GM21717 (cell line): ENCODE data around the gene PRKAR1B.

Experiments used
- ATAC-seq: cut with Tn5 transposase; IDR thresholded peaks from one replicate; pipeline ENCODE4 v1.9.1; 2021; ENCODE audit warnings: mild to moderate bottlenecking, moderate library complexity; ENCODE audit not compliant: unreplicated experiment

The PRKAR1B gene

GRCh38 chr7:501526-501925 lies 225.6 kb downstream of the PRKAR1B start:
- ATAC-seq, result no peak

GRCh38 chr7:500521-501420 lies 226.3 kb downstream of the PRKAR1B start:
- ATAC-seq, result no peak

DNA sequence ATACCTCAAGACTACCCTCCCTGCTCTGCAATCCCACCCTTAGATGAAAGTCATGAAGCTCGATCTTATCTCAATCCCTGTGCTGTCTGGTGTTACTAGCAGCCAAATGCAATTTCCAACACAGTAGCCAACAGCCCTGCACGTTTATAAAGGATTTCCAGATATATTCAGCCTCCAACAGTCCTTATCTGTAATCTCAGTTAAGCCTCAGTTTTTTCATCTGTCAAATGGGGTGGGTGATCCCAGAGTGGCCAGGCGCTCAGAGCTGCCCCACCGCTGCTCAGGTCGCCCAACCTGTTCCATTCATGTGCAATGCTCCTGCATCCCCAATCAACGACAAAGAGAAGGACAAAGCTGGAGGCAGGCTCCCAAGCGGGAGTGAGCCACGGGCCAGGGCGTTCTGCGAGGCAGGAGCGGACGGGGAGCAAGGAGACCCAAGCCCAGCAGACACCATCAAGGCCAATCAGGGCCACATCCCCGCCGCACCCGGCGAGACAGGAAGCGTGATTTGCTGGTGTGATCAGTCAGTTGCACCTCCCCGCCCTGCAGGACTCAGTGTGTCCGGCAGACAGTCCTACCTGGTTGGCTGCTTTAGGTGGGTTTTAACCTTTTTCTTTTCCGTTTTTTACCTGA lies 227.1 kb downstream of the PRKAR1B start:
- ATAC-seq, result no peak
